Stomach (tissue), 9 donors: Measurements from ENCODE around the gene HYAL1. TPM values are rescaled to one million over a fixed set of nuclear protein-coding genes. Genes with fewer than 3 reads are reported as not detected.
A peak's percentile ranks its signal among the peaks of the same experiment; 100 is the strongest.

ENCODE experiments used
- DNase-seq, 2 donors: peaks; one replicate each; pipeline versions ENCODE4 v3.0.0 to v3.0.0-alpha.2; 2013 to 2019
- H3K27ac ChIP-seq, 5 donors: fragments of 200-600 bp in 4 of 5; sonication (generic) in 4 of 5; one replicate each; pipeline ENCODE4 v1.5.1; 2013 to 2019; ENCODE audit warnings: mild to moderate bottlenecking in 1 of 5, moderate library complexity in 1 of 5
- H3K27me3 ChIP-seq, 3 donors: fragments of 200-600 bp; sonication (generic); one replicate each; pipeline ENCODE4 v1.5.1; 2017 to 2019; ENCODE audit warnings: mixed run types in 1 of 3
- H3K36me3 ChIP-seq, 4 donors: fragments of 200-600 bp; sonication (generic); 1 replicate in 3 of 4; 2 replicates in 1 of 4; pipeline ENCODE4 v1.5.1; 2016 to 2019
- H3K4me1 ChIP-seq, 4 donors: fragments of 200-600 bp; sonication (generic); one replicate each; pipeline ENCODE4 v1.5.1; 2016 to 2019
- H3K4me3 ChIP-seq, 4 donors: fragments of 200-600 bp; sonication (generic) in 3 of 4; one replicate each; pipeline ENCODE4 v1.5.1; 2016 to 2019; ENCODE audit warnings: mild to moderate bottlenecking in 1 of 4
- H3K9me3 ChIP-seq, 4 donors: fragments of 200-600 bp; sonication (generic); one replicate each; pipeline ENCODE4 v1.5.1; 2016 to 2019
- CTCF ChIP-seq, 7 experiments: fragments of 450-650 bp in 4 of 7; fragments of 200-600 bp in 3 of 7; sonication (generic) in 3 of 7; IDR thresholded peaks; one replicate each; pipeline ENCODE4 v1.5.1; 2016 to 2019; ENCODE audit warnings: antibody characterized with exemption in 7 of 7, control low read depth in 2 of 7, mild to moderate bottlenecking in 1 of 7
- EP300 ChIP-seq: sonication (generic); formaldehyde crosslinking; IDR thresholded peaks from one replicate; pipeline ENCODE4 v1.6.1; 2017; ENCODE audit warnings: antibody characterized with exemption
- POLR2A ChIP-seq, 4 donors: fragments of 450-650 bp; IDR thresholded peaks; one replicate each; pipeline ENCODE4 v1.6.1; 2016; ENCODE audit warnings: antibody characterized with exemption in 4 of 4, control low read depth in 2 of 4, mild to moderate bottlenecking in 1 of 4, moderate library complexity in 1 of 4
- POLR2AphosphoS5 ChIP-seq, 3 donors: sonication (generic); formaldehyde crosslinking; IDR thresholded peaks; one replicate each; pipeline ENCODE4 v1.6.1; 2016; ENCODE audit warnings: antibody characterized with exemption in 3 of 3
- WGBS, 5 donors: extraction: QIAGEN DNeasy Blood & Tissue Kit in 3 of 5; methylation state at CpG; one replicate each; pipeline versions ENCODE4 v1.1.5 to v1.1.7; 2013 to 2018; 5-methylcytosine and 5-hydroxymethylcytosine counted together
- intact Hi-C: fragments of 100-400 bp; cut with DNase I; formaldehyde crosslinking; loops from one replicate; pipeline ENCODE4 v1.15.1; 2023; ENCODE audit warnings: low total_unique reads
- polyA plus RNA-seq, 3 donors: library from polyadenylated mRNA; stranded (reverse); fragments of 200-250 nt; gene quantifications; one replicate each; pipeline ENCODE4 v1.2.3, GENCODE V29; 2013
- total RNA-seq, 5 donors: library from RNA; depleted of rRNA; stranded (reverse); fragments of >200 nt; gene quantifications; one replicate each; pipeline versions ENCODE4 v1.1.0 to v1.2.3, GENCODE V29; 2014 to 2016
- donor health status: healthy with polysubstance abuse.
- donor health status: Bipolar disorder and iron deficiency.
- donor health status: healthy.

The HYAL1 gene
- total and polyA plus RNA-seq, 8 donors: 1.8 to 38.4 (median 6.3) TPM; not detected in 1

GRCh38 chr3:50294089-50294488 lies 9.3 kb downstream of the HYAL1 start:
- H3K27me3 ChIP-seq: no peaks in the 10 kb centered on the region
- no peaks in the 10 kb centered on the region for H3K9me3 ChIP-seq
- no peak for DNase-seq
- intact Hi-C loops: no loop called here
- H3K4me3 ChIP-seq: no peak overlapping the region
- peak overlapping the region in 2 of 5 donors; percentile 97 to 99 for H3K27ac ChIP-seq
- TF ChIP-seq POLR2AphosphoS5 (IDR thresholded peaks at IDR 0.05) (no peak), CTCF (IDR thresholded peaks at IDR 0.05) (no peak), POLR2A (IDR thresholded peaks at IDR 0.05) (no peak), EP300 (no peak)
- H3K4me1 ChIP-seq: peaks cover 43 to 66% (median 61%) of the 10 kb centered on the region in 4 donors
- WGBS, 5 donors: 86 to 95% (median 94%) methylated on average over 4 of the region's 4 CpGs
- H3K36me3 ChIP-seq: peaks cover 20 to 30% (median 22%) of the 10 kb centered on the region in 4 donors

DNA sequence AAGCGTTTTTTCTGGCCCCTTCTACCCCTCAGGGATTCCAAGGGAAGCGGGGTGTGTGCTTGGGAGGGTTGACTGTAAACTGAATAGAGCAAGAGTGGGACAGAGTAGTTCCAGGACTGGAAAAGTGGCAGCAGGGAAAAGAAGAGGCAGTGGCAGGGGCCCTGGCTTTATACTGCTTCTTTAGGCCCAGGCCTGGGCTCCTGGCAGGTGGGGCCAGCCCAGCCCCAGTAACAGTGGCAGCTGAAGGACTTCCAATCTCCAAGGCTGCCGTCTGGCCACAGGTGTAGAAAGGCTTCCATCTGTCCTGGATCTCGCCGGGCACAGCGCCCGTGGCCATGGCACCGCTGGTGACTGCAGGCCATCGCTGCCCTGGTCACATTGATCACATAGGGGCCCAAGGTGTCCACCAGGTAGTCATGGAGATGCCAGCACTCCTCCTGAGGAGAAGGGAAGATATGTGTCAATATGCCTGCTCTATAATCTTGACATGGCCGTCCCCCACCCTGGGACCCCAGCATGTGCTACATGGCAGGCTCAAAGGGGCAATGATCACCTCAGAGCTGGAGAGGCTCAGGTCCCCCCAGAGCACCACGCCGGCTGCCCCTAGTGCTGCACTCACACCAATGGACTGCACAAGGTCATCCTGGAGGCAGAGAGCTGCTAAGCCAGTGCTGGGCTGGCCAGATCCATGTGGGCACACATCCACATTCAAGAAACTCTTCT lies 10.1 kb downstream of the HYAL1 start:
- Histone ChIP-seq H3K9me3 (no peaks in the 10 kb centered on the region), H3K36me3 (peaks cover 29 to 39% (median 31%) of the 10 kb centered on the region in 4 donors), H3K4me1 (peaks cover 36 to 60% (median 54%) of the 10 kb centered on the region in 4 donors), H3K27me3 (no peaks in the 10 kb centered on the region), H3K27ac (peak overlapping the region; percentile 89 to 99 (median 97)), H3K4me3 (peak overlapping the region; percentile 86 to 99 (median 96))
- DNase-seq: no peak
- 56 to 78% (median 74%) methylated on average over 5 to 12 of the region's 12 CpGs for WGBS, 5 donors
- TF ChIP-seq POLR2A (IDR thresholded peaks at IDR 0.05) (no peak), POLR2AphosphoS5 (IDR thresholded peaks at IDR 0.05) (no peak), EP300 (no peak), CTCF (IDR thresholded peaks at IDR 0.05) (no peak)
- intact Hi-C loops: no loop called here

DNA sequence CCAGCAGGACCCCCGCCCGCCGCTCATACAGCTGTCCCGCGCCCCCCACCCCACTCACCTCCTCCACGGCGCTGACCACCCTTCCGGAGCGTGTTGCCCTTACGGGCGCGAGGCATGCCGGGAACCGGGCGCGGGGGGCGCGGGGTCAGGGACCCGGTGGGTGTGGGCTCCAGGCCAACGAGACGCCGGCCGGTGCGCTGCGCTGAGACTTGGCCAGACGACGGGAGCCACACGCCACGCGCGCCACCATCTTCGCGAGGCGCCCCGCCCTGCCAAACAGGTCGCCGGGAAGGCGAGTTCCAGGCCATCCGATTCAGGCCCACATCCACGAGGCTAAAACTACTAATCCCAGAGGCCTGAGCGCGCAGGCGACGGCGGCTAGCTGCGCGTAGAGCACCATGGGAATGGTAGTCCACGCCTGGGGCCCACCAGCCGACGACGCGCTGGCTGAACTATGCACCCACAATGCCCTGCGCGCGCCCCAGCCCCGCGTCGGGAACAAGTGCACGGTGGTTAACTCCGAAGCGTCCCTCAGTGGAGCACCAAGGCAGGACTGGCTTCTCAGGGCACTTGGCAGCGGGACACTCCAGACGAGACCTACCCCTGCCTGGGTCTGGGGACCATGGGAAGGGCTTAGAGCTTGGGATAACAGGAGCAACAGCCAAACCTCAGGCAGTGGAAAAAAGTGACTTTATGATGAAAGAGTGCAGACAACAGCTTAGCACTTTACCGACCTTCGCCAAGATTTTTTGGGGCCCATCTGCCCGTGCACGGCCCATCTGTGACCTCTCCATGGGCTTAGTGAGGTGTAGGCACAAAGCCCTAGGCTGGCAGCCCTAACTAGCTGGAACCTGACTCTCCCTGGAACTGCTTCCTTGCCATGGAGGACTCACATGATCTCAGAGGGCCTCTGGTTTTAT lies 11.0 kb downstream of the HYAL1 start, which contains the start of gene IFRD2:
TSS of gene IFRD2 (minus strand) at position 271 of the 920 bp plus-strand sequence. CDS start at position 116, 155 bp downstream.
- H3K9me3 ChIP-seq: no peaks in the 10 kb centered on the region
- TF ChIP-seq POLR2A (IDR thresholded peaks at IDR 0.05) (no peak), POLR2AphosphoS5 (IDR thresholded peaks at IDR 0.05) (peak; percentile 85 to 98 (median 93)), CTCF (IDR thresholded peaks at IDR 0.05) (no peak), EP300 (no peak)
- WGBS, 5 donors: 0 to 1% (median 1%) methylated on average over 28 to 67 of the region's 67 CpGs
- peaks cover 30 to 52% (median 47%) of the 10 kb centered on the region in 4 donors for H3K4me1 ChIP-seq
- H3K27me3 ChIP-seq: no peaks in the 10 kb centered on the region
- peaks cover 37 to 45% (median 39%) of the 10 kb centered on the region in 4 donors for H3K36me3 ChIP-seq
- intact Hi-C loops: no loop called here
- peak within 1 kb of the TSS; percentile 95 to 99 (median 97) for H3K27ac ChIP-seq
- H3K4me3 ChIP-seq: peak within 1 kb of the TSS; percentile 86 to 99 (median 96)
- peak; percentile 98 to 99 for DNase-seq

DNA sequence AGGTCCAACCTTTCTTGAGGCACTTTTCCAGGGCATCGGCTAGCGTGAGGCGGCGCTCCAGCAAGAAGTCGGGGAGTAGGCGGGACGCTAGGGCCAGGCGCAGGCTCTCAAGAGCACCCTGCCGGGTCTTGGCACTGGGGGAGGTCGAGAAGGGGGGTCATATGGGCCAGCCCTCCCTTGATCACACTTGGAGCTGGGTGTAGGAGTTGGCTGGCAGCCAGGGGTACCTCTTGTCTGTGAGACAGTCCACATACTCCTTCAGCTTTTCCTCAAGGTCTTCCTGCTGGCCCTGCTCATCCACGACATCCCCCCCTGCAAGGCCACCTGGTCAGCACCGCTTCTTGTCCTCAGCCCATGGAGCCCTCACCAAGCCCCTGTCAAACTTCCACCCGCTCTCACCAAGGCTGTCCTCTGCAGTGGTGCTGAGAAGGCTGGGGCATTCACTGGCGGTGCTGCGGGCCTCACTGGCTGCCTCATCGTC lies 13.2 kb downstream of the HYAL1 start:
- peaks cover 34 to 45% (median 44%) of the 10 kb centered on the region in 4 donors for H3K36me3 ChIP-seq
- peak; percentile 26 to 57 for DNase-seq
- H3K27me3 ChIP-seq: no peaks in the 10 kb centered on the region
- peak overlapping the region; percentile 95 to 99 (median 97) for H3K27ac ChIP-seq
- intact Hi-C loops: no loop called here
- H3K9me3 ChIP-seq: no peaks in the 10 kb centered on the region
- TF ChIP-seq POLR2A (IDR thresholded peaks at IDR 0.05) (no peak), POLR2AphosphoS5 (IDR thresholded peaks at IDR 0.05) (no peak), EP300 (no peak), CTCF (IDR thresholded peaks at IDR 0.05) (no peak)
- peak overlapping the region in 2 of 4 donors; percentile 8 to 99 for H3K4me3 ChIP-seq
- peaks cover 30 to 48% (median 43%) of the 10 kb centered on the region in 4 donors for H3K4me1 ChIP-seq
- 44 to 77% (median 73%) methylated on average over 15 to 16 of the region's 16 CpGs for WGBS, 5 donors
